Right kidney (tissue), 1 donor: Measurements from ENCODE around the gene VPREB3.
A peak's percentile ranks its signal among the peaks of the same experiment; 100 is the strongest.

Source experiments
- DNase-seq: peaks from one replicate; pipeline ENCODE4 v3.0.0-alpha.2; 2016

The VPREB3 gene

DNA sequence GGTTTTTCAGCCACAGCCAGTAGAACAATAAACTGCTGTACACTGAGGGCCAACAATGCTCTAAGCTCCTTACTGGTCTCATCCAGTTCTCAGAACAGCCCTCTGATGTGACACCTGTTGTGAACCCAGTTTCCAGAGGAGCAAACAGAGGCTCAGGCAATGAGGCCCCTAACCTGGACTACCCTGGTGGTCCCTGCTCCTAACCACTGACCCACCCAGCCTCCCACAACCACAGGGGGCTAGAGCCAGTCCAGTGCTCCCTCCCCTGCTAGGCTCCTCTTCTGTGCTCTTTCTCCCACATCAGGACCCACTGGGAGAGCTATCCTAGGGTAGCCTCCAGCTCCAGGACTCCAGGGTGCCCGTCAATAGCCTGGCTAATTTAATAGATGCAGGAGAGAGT is 28.5 kb upstream of the VPREB3 start:
- DNase-seq, result no peak

DNA sequence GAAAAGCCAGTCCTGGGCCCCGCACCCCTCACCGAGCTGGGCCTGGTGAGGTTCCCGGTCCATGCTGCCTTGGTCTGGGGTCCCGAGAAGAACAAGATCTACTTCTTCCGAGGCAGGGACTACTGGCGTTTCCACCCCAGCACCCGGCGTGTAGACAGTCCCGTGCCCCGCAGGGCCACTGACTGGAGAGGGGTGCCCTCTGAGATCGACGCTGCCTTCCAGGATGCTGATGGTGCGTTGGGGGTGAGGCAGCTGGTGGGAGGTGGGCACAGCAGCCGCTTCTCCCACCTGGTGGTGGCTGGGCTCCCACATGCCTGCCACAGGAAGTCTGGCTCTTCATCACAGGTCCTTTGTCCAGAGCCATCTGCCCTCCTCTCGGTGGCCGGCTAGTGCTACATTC is 28.0 kb upstream of the VPREB3 start:
- no peak for DNase-seq

DNA sequence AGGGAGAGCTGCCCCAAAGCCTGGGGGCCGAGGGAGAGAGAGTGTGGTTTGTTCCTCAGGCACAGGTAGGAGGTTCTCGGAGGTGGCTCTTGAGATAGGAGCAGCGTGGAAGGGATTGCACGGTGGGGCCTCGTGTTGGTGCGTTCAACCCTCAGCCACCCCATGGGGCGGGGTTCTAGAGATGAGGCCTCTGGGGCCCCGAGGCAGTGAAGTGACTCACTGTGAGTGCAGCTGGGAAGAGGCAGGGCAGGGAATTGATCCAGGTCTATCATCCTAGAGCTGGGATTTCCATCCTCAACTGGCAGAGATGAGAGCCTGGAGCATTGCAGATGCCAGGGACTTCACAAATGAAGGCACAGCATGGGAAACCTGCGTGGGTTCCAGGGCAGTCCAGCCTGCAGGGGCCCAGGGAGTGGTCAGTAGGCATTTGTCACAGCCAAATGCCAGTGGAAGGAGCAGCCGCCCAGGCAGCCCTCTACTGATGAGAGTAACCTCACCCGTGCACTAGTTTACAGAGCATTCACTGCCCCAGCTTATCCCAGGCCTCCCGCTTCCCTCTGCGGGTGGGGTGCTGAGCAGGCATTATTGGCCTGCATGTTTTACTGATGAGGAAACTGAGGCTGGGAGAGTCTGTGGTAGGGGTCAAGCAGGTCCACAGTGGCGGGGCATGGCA is 27.4 kb upstream of the VPREB3 start:
- no peak for DNase-seq

DNA sequence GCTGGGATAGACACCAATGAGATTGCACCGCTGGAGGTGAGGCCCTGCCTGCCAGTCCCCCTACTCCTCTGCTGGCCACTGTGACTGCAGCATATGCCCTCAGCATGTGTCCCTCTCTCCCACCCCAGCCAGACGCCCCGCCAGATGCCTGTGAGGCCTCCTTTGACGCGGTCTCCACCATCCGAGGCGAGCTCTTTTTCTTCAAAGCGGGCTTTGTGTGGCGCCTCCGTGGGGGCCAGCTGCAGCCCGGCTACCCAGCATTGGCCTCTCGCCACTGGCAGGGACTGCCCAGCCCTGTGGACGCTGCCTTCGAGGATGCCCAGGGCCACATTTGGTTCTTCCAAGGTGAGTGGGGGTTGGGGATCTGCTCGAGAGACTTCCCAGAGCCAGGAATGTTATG is 26.8 kb upstream of the VPREB3 start:
- no peak for DNase-seq

DNA sequence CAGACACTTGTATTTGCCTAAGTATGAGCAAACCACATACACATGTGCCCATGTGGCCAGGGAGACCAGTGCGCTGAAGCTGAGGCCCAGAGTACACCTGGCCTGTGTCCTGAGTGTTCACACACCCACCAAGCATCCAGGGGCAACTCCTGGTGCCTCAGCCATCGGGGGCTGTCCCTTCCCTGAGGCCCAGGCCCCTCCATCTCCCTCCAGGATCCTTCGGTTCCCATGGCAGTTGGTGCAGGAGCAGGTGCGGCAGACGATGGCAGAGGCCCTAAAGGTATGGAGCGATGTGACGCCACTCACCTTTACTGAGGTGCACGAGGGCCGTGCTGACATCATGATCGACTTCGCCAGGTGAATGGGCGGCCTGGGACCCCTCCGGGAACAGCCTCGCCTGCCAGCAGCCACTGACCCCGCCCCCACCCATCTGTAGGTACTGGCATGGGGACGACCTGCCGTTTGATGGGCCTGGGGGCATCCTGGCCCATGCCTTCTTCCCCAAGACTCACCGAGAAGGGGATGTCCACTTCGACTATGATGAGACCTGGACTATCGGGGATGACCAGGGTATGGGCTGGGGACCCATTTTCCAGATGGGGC is 26.0 kb upstream of the VPREB3 start:
- DNase-seq, result no peak

DNA sequence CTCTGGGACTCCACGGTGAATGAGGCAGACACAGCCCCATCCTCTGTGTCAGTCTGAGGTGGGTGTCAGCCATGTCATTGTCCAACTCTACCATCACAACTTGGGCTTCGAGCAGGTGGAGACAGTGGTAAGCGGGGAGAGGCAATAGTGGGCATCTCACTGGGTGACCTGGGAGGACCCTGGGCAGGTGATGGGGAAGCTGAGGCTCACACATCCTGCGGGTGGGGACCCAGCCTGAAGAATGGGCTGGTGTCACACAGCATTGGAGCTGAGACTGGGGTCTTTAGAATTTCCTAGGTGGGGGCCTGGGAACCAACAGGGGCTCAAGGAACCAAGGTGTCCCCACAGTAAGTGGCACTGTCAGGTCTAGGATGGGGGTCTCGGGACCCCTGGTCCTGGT is 25.5 kb upstream of the VPREB3 start:
- DNase-seq, result no peak

DNA sequence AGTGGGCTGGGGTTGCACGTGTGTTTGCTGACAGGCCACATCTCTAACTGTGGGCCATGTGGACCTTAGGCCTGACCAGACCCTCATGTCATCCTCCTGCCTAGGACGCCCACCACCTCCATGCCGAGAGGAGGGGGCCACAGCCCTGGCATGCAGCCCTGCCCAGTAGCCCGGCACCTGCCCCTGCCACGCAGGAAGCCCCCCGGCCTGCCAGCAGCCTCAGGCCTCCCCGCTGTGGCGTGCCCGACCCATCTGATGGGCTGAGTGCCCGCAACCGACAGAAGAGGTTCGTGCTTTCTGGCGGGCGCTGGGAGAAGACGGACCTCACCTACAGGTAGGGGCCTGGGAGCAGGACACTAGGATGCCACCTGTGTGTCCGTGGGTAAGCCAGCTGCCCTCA is 24.9 kb upstream of the VPREB3 start:
- DNase-seq, result no peak

DNA sequence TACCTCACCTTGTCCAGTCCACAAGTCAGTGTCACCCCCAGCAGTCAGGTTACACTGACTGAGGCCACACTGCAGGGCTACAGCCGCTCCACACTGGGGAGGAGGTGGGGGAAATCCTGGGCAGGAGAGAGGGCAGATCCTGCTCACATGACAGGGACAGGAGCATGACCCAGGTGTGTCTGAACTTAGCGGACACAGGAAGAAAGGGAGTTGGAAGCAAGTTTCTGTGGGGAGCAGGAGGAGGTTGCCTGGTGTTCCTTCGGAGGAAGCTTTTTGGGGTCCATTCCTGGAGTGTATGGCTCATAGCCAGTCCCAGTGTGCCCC is 24.3 kb upstream of the VPREB3 start:
- DNase-seq, result no peak

DNA sequence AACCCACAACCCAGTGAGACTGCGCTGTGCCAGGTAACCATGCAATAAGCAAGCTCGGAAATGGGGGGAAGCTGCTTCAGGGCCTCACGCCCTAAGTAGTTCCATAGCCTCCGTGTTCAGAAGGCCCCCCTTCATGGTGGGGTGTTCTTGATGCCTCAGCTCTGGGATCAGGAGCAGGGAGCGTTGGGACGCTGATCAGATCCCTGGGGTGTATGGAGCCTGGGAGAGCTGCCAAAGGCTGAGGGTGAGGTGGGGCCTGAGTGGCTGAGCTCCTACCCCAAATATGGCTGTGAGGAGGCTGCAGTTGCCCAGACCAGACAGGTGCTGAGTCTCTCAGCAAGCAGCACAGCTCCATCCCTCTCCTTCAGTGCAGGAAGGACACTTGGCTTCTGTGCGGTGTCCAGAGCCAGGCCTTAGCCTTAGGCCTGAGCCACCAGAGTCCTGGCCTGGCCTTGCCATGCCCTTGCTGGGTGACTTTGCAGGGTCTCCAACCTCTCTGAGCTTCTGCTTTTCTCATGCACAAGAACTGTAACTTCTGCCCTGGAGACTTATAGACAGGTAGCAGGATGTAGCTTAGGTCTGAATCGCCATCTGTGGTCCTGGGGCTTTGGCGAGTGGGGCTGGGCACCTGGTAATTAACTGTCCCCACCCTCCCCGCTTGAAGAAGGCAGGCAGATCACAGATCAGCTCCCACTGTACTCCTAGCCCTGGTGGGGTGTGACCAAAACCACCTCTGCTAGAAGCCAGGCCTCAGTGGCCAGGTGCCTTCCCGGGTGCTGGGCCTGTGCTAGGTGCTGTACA is 23.8 kb upstream of the VPREB3 start:
- no peak for DNase-seq

DNA sequence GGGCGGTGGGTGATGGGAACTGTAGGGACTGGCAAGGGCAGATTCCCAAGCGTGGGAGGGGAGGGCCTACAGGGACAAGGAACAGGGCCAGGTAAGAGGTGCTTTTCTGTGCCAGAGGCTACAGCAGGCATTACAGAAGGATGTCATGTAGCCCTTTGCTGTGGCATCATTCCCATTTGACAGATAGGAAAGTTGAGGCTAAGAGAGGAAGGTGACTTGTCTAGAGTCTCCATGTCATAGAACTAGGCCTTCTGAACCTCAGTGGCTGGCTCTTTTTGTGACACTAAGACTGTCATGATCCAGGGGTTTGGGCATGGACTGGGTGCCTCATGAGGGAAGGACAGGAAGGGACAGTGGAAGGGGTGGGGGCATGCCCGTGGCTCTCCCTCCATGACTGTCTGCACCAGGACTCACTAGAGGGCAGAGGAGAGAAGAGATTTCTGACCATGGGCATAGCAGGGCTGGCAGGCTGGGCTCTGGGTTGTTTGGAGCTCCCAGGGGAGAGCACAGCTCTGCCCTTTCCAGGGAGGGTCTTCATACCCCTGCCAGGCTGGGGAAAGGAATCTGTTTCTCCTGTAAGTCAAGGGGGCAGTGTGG is 21.7 kb upstream of the VPREB3 start:
- DNase-seq, result no peak

DNA sequence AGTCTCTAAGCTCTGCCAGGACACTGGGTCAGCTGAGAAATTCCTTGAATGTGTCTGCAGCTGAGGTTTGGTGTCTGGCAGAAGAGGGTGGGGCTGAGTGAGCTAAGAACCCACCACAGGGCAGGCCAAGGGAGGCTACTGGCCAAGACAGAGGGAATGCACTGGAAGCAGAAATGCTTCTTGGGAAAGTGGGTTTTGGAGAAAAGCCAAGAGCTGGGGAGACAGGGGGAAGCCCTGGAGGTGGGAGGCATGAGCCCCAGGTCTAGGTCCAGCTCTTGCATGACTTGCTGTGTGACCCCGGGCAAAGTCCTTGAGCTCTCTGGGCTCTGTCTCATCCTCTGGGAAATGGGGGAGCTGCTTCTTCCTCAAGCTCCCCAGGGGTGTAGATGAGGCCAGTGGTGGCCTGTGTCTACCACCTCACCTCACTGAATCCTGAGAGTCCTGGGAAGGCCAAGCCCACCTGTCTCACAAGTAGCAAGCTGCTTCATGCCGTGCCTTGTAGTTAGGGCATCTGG is 20.8 kb upstream of the VPREB3 start:
- DNase-seq, result no peak

DNA sequence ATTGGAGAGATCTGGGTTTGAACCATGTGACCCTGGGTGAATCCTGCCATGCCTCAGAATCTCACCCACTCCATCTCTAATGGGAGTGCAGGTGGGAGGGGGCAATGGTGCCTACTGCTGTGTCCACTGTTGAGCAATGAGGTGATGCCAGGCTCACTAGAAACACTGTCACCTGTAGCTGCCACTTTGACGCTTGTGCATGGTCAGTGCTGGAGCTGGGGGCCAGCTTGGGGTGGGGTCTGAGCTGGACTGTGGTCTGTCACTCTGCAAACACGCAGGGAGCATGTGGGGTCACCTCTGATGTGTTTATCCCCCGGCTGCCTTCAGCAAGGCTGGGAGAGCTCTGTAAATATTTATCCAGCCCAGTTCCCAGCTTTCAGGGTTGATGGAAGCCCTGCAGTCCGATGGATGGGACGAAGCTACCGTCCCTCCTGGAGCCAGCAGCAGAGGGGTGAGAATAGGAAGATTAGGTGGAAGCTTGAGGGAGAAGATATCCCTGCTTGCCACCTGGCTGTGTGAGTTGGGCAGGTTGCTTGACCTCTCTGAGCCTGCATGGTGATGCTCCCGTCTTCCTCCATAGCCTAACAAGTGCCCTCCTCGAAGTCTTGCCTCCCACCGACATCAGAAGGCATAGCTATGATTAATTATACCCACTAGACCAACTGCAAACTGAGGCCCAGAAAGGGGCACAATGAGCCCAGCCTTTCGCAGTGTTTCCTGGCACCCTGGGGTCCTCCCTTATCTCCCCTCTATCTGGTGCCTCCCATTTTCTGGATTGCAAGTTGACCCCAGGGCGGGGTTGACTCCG is 20.1 kb upstream of the VPREB3 start:
- DNase-seq, result no peak

DNA sequence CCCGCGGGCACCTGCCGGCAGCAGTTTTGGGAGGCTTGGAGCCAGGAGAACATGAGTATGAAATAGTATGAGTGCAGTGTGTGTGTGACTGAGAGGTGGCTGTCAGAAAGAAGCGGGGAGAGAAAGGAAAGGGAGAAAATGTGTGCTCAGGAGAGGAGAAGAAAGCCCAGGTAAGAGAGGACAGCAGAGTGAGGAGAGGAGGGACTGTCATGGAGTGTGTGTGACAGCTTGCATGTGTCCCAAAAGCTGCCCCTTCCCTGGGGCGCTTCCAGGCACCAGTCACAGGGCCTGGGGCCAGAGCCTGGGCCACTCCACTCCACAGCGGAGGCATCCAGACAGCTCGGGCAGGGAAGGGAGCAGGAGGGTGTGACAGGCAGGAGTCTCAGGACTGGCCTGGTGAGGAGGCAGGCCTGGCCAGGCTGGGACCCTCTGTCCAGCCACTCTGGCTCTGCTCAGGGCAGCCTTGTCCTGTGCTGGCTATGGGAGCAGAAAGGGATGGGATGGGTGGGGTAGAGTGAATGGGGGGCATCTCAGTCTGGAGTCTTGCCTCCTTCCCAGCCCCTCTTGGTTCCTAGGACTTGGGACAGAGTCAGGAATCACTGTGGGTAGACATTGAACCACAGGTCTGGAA is 19.4 kb upstream of the VPREB3 start:
- no peak for DNase-seq

DNA sequence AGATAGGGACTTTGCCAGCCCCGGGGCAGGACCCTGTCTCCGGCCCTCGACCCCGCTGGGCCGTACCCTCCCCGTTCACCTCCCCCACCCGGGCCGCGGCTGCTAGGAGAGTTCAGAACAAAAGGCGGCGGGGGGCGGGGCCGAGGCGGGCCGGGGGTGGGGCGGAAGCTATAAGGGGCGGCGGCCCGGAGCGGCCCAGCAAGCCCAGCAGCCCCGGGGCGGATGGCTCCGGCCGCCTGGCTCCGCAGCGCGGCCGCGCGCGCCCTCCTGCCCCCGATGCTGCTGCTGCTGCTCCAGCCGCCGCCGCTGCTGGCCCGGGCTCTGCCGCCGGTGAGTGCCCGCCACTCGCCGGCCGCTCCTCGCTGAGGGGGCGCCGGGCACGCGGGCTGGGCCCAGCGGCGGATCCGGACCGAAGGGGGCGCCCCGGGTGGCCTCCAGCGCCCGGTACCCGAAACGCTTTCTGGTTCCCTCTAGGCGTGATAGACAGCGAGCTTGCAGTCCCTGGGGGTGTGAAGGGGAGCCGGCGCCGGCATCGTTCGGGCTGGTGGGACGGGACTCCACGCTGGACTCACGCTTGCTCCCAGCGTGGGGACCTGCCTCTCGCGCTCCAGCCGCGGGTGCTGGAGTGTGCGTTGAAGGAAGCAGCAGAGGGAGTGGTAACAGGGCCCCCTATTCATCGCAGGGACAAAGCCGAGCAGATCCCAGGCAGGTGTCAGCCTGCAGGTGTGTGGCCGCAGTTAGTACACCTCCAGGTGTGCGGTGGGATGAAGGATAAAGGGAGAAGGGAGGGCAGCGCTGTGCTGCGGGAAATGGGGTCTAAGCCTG is 18.6 kb upstream of the VPREB3 start, which contains the start of gene MMP11:
Gene MMP11 (plus strand): TSS at position 201 of the 825 bp plus-strand sequence. CDS start 22 bp downstream, at position 223.
- peak; percentile 72 for DNase-seq

DNA sequence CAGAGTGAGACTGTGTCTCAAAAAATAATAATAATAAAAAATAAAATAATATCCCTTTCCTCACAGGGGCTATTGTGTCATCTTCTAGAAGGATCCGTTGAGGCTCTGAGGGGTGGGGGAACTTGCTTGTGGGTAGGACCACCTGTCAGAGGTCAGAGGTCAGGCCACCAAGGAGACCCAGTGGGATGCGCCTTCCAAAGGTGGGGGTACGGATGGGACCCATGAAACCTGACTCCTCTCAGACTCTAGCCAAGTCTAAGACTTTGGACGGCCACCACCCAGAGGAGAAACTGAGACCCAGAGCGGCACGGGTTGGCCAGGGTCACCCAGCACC is 18.1 kb upstream of the VPREB3 start:
- DNase-seq, result no peak

DNA sequence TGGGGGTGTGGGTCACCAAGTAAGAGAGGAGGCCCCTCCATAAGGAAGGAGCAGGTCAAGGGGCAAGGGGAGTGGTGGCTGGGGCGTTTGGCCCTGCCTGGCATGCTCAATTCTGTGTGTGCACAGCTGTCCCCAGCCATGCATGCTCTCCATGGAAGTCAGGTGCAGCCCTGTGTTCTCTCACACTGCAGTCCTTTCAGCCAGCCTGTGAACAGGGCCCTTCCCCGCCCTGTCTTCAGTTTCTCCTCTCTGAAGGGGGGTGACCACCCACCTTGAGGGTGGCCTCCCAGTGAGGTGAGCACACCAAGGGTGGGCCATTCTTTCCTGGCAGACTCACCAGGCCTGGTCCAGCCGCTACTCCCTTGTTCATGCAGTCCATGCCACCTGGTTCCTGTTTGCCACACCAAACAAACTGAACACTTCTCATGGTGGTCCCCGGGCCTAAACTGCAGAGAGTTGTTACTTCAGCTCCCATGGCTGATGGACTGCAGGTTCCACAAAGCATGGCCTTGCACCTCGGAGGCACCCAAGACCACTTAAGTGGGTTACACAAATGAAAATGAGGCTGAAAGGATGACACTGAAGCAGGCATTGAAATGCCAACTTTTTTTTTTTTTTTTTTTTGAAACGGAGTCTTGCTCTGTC is 15.2 kb upstream of the VPREB3 start:
- no peak for DNase-seq

DNA sequence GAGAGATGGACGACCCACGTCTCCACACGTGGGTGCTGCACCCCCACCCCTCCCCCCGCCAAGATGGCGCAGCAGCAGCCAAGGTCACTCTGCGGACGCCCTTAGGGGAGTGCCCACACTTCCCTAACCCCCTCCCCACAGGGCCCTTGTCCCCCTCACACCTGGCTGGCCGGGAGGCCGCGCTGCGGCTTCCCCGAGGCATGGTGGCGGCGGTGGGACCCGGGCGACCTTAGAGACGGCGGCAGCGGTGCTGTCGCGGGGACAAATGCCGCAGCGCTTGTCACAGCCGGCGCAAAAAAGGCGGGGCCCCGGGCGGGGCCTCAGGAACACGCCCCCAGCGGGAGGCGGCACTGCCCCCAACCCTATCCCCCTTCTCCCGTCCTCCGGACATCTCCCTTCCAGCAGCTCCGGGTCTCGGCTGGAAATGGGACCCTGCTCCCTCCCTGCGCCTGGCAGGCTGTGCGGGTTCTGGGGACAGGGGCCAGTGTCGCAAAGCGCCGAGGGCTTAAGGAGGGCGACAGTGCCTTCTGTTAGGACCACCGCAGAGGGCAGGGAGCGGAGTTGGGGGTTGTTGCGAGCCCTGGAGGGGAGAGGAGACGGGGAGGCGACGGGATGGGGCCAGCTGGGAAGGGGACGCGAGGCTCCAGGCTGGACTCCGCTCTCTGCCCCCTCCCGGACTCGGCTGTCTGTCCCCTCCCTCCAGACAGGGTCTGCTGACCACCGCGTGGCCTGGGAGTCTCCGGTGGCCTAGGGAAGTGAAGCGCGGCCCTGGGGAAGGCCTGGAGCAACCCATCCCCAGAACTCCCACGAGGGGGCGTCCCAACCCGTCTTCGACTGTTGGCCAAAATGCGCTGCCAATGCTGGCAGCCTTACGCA is 13.7 kb upstream of the VPREB3 start, which contains the start of gene CHCHD10:
Gene CHCHD10 (minus strand): TSS at position 300 of the 876 bp plus-strand sequence. CDS start 98 bp downstream, at position 202.
- peak; percentile 97 for DNase-seq

DNA sequence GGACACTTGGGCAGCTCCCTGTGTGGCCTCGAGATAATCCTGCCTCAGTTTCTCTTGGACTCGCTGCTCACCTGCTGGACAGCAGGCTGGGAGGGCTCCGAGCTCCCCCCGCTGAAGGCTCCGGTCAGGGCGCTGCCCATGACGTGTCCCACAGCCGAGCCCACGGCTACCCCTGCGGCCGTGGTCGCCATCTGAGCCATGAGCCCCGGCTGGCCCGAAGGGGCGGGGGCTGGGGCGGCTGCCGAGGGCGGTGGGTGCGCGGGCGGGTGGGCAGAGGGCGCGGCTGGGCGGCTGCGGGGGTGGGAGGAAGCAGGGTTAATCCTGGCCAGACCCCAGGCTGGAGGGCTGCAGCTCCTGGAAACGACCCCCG is 13.1 kb upstream of the VPREB3 start:
- peak; percentile 49 for DNase-seq
